Measurements from ENCODE around the gene RRP12. TPM values are rescaled to one million over a fixed set of nuclear protein-coding genes. Genes with fewer than 3 reads are reported as not detected.
A peak's percentile ranks its signal among the peaks of the same experiment; 100 is the strongest.

RRP12 gene
- total RNA-seq, 1 experiment from 2014 or later = 86.7 TPM

DNA sequence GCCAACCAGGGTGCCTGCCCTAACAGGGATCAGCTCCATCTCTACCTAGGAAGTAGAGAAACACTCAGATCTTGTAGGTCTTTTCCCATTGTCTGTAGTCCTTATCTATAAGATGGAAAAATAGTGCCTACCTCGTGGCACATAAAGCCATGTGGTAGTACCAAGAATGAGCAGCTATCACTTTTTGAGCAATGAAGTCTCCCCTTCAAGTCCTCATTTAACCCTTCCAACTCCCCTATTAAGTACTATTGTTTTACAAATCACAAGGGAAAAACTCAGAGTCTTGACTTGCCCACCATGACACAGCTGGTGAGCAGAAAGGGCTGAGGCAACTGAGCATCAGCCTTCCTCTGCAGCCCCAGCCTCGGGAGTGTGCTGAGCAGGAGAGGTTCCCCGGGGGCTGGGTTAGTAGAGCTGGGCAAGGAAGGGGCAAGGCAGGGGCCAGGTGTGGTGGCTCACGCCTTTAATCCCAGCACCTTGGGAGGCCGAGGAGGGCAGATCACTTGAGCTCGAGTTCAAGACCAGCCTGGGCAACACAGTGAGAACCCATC is 69.9 kb downstream of the RRP12 start:
- intact Hi-C loops (cut with micrococcal nuclease) = no loop called here
- H3K9me3 Mint-ChIP-seq (ENCODE audit: unreplicated experiment) = no peaks in the 10 kb centered on the region
- no peaks in the 10 kb centered on the region for H3K27me3 Mint-ChIP-seq (ENCODE audit: insufficient read depth, unreplicated experiment)
- ChIA-PET POLR2A (interaction anchor here (0.6 to 9.9 kb wide), 8 partner anchors 12 to 267 kb away, joined by 3 to 158 read pairs (median 6); partner anchors contain the start of genes FRAT1 and RRP12), CTCF (interaction anchor here (0.5 to 6.8 kb wide), 15 partner anchors 10 to 294 kb away, joined by 3 to 55 read pairs (median 3); partner anchors contain the start of gene FRAT1)
- DNase-seq (ENCODE audit: unreplicated experiment) = no peak
- peaks cover 51% of the 10 kb centered on the region for H3K36me3 Mint-ChIP-seq (ENCODE audit: insufficient read depth, unreplicated experiment)
- H3K27ac Mint-ChIP-seq (ENCODE audit: low read depth, unreplicated experiment) = peak overlapping the region; percentile 97
- no TSS peak for BruUV-seq (replicated peaks)
- TF ChIP-seq, protein P1, sequence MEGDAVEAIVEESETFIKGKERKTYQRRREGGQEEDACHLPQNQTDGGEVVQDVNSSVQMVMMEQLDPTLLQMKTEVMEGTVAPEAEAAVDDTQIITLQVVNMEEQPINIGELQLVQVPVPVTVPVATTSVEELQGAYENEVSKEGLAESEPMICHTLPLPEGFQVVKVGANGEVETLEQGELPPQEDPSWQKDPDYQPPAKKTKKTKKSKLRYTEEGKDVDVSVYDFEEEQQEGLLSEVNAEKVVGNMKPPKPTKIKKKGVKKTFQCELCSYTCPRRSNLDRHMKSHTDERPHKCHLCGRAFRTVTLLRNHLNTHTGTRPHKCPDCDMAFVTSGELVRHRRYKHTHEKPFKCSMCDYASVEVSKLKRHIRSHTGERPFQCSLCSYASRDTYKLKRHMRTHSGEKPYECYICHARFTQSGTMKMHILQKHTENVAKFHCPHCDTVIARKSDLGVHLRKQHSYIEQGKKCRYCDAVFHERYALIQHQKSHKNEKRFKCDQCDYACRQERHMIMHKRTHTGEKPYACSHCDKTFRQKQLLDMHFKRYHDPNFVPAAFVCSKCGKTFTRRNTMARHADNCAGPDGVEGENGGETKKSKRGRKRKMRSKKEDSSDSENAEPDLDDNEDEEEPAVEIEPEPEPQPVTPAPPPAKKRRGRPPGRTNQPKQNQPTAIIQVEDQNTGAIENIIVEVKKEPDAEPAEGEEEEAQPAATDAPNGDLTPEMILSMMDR (IDR thresholded peaks at IDR 0.05; ENCODE audit: unreplicated experiment) = no peak
- peaks cover 16% of the 10 kb centered on the region for H3K4me1 Mint-ChIP-seq (ENCODE audit: insufficient read depth, unreplicated experiment)
- H3K4me3 Mint-ChIP-seq (ENCODE audit: unreplicated experiment) = peak overlapping the region; percentile 93

DNA sequence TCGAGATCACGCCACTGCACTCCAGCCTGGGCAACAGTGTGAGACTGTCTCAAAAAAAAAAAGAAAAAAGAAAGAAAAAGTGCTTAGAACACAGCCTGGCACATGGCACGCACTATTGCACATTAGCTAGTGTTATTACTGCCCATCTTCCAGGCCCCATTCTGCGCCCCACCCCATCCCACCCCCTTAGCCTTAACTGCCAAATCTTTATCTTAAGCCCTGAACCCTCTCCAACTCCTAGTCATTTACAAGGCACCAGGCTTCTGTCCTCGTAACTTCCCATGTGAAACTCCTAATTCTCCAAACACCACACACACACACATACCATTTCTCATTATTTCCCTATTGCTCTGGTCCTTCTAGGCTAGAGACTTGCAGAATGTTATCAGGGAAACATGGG is 71.4 kb downstream of the RRP12 start:
- CTCF ChIA-PET = interaction anchor here (1.2 to 6.8 kb wide), 4 partner anchors 10 to 257 kb away, joined by 3 to 55 read pairs (median 4); partner anchors contain the start of gene FRAT1
- no peak overlapping the region for H3K4me3 Mint-ChIP-seq (ENCODE audit: unreplicated experiment)
- TF ChIP-seq, protein P1 (IDR thresholded peaks at IDR 0.05; ENCODE audit: unreplicated experiment) = no peak
- no peaks in the 10 kb centered on the region for H3K9me3 Mint-ChIP-seq (ENCODE audit: unreplicated experiment)
- peaks cover 12% of the 10 kb centered on the region for H3K4me1 Mint-ChIP-seq (ENCODE audit: insufficient read depth, unreplicated experiment)
- POLR2A ChIA-PET = interaction anchor here (1.1 to 9.9 kb wide), 3 partner anchors 11 to 70 kb away, joined by 5 to 158 read pairs (median 87); partner anchors contain the start of gene FRAT1
- BruUV-seq (replicated peaks) = no TSS peak
- no peak overlapping the region for H3K27ac Mint-ChIP-seq (ENCODE audit: low read depth, unreplicated experiment)
- no peaks in the 10 kb centered on the region for H3K27me3 Mint-ChIP-seq (ENCODE audit: insufficient read depth, unreplicated experiment)
- DNase-seq (ENCODE audit: unreplicated experiment) = no peak
- peaks cover 51% of the 10 kb centered on the region for H3K36me3 Mint-ChIP-seq (ENCODE audit: insufficient read depth, unreplicated experiment)
- intact Hi-C loops (cut with micrococcal nuclease) = no loop called here

DNA sequence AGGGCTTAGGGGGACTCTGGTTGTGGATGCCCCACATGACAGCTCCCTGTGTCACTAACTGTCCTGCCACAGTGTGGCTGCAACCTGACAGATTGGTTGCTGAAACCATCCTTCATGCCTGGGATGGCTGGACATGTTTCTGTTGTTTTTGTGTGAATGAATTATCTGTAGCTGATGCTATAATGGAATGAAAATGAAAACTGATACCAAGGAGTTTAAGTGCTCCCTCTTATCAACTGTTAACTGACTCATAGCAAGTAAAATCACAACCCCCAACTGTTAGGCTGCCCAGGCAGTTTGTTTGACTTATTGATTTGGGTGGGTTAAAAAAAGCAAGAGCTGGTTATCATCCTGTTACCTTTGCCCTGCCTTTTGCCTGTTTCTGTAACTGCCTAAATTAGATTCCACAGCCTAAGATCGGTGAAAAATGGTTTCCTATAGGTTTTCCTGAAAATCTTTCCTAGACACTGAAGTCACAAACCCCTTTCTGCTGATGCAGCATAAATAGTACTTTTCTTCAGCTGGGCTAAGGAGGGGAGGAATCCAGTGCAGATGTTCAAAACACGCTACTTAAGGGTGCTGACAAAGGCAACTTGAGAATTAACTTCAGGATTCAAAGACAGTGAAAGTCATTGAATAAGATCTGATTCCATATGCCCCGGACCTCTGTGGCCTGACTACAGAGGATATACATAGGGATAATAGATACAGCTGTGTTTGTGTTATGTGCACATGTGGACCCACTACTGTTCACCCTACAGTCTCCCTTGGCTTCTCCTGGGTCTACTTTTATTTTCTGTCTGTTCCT is 72.3 kb downstream of the RRP12 start:
- peaks cover 51% of the 10 kb centered on the region for H3K36me3 Mint-ChIP-seq (ENCODE audit: insufficient read depth, unreplicated experiment)
- CTCF ChIA-PET = interaction anchor here (1.3 to 6.8 kb wide), 4 partner anchors 9 to 256 kb away, joined by 3 to 55 read pairs (median 4); partner anchors contain the start of gene FRAT1
- no peak overlapping the region for H3K27ac Mint-ChIP-seq (ENCODE audit: low read depth, unreplicated experiment)
- peaks cover 12% of the 10 kb centered on the region for H3K4me1 Mint-ChIP-seq (ENCODE audit: insufficient read depth, unreplicated experiment)
- intact Hi-C loops (cut with micrococcal nuclease) = no loop called here
- no TSS peak for BruUV-seq (replicated peaks)
- POLR2A ChIA-PET = interaction anchor here (8.8 to 9.9 kb wide), 2 partner anchors 10 to 50 kb away, joined by 87 to 158 read pairs; partner anchors contain the start of gene FRAT1
- H3K9me3 Mint-ChIP-seq (ENCODE audit: unreplicated experiment) = no peaks in the 10 kb centered on the region
- TF ChIP-seq, protein P1 (IDR thresholded peaks at IDR 0.05; ENCODE audit: unreplicated experiment) = no peak
- no peak for DNase-seq (ENCODE audit: unreplicated experiment)
- H3K27me3 Mint-ChIP-seq (ENCODE audit: insufficient read depth, unreplicated experiment) = no peaks in the 10 kb centered on the region
- no peak overlapping the region for H3K4me3 Mint-ChIP-seq (ENCODE audit: unreplicated experiment)

All from MCF 10A (cell line).